NCI-H345 treated with DMSO at 0.1 percent for 48 hours (cell line): ENCODE data around the gene ZNF513.
"Not testable (repeated sequence)": the region's sequence is repeated elsewhere in the genome, so short reads cannot be mapped to it uniquely, and the experiment has no call there.

Experiments used
- DNase-seq: peaks from one replicate; lab custom pipeline; 2025; ENCODE audit not compliant: unreplicated experiment; lab: John Stamatoyannopoulos, UW

The ZNF513 gene

GRCh38 chr2:27356382-27357181 is 24.0 kb downstream of the ZNF513 start, which contains the start of gene GTF3C2:
Gene GTF3C2, minus strand, starts transcription at chr2:27356764. Its CDS starts 13,210 bp downstream, at chr2:27343554.
- peak; percentile 93 for DNase-seq

DNA sequence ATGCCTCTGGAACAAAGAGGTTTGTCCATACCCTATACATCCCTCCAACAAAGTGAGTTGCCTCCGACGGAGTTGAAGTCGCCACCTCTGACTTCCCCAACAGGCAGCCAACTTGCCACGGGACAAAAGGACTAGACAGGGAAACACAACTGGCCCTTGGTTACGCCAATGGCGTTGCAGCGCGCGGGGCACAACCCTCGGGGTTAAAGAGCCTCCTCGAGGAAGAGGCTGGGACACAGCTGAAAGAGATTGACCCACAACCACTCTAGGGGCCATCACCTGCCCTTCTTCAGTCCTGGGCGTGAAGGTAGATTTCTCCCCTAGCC is 24.5 kb downstream of the ZNF513 start:
- no peak for DNase-seq

DNA sequence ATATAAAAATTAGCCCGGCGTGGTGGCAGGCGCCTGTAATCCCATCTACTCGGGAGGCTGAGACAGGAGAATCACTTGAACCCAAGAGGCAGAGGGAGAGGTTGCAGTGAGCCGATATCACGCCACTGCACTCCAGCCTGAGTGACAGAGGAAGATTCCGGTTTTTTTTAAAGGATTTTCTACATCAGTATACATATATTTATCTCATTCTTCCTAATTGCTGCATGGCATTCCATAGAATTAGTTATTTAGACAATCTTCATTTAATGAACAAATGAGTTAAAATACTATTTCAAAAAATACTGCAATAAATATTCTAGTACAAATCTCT is 26.0 kb downstream of the ZNF513 start:
- no peak for DNase-seq

- DNase-seq: no peak
Measured at GRCh38 chr2:27353762-27354596, 26.6 kb downstream of the ZNF513 start.

DNA sequence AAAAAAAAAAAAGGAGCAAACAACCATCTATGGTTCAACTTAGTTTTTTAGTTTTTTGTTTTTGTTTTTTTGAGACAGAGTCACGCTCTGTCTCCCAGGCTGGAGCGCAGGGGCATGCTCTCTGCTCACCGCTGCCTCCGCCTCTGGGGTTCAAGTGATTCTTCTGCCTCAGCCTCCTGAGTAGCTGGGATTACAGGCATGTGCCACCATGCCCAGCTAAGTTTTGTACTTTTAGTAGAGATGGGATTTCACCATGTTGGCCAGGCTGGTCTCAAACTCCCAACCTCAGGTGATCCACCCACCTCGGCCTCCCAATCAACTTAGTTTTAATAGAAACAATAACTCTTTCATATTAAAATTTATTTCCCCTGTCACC is 27.2 kb downstream of the ZNF513 start:
- not testable (repeated sequence) for DNase-seq

- DNase-seq: no peak
Measured at GRCh38 chr2:27351802-27352598, 28.5 kb downstream of the ZNF513 start.

DNA sequence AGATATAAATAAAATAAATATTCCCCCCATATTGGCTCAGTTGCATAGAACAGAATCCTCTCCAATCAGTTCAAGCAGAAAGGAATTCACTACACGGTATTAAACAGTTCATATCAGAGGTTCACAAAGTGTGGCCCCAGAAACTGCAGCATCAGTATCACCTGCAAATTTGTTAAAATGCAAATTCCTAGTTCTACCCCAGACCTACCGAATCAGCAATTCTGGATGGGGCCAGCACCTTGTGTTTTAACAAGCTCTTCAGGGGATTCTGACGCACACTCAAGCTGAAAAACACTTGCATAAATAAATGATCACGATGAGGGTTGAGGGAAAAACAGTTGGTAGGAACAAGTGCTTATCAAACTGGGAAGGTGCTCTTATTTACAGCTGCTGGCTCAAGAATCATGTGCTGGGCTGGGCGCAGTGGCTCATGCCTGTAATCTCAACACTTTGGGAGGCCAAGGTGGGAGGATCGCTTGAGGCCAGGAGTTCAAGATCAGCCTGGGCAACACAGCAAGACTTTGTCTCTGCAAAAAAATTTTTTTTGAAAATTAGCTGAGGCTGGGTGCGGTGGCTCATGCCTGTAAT is 30.3 kb downstream of the ZNF513 start:
- DNase-seq: no peak

DNA sequence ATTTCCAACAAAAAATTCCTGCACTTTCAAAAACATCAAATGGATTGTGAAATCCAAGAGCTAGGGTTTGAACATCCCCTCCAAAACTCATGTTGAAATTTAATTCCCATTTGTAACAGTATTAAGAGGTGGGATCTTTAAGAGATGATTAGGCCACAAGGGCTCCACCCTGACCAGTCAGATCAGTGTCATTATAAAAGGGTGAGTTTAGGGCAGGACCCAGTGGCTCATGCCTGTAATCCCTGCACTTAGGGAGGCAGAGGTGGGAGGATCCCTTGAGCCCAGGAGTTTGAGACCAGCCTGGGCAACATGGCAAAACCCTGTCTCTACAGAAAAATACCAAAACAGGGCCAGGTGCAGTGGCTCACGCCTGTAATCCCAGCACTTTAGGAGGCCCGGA is 32.9 kb downstream of the ZNF513 start:
- no peak for DNase-seq

- DNase-seq: no peak
Measured at GRCh38 chr2:27336173-27336572, 44.4 kb downstream of the ZNF513 start.

DNA sequence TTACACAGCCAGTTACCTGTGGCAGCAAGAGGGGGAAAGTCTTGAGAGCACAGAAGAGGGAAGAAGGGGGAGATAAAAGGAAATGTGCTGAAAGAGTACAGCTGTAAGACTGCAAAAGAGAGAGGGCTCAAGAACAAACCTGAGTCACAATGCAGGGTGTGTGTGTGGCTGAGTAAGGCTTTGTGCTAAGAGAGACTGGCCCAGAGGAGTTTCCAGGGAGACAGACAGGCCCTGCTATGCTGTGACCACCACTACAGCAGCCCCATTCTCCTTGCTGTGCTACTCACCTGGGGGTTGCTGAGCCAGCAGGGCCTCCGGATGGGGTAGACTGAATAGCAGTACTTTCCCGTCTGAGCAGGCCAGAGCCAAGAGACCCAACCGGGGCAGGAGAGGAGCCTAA is 45.2 kb downstream of the ZNF513 start:
- DNase-seq: no peak
